Activated naive CD4-positive, alpha-beta T cell treated with anti-CD3 and anti-CD28 coated beads for 36 hours (primary cell): ENCODE data around the gene CST7. TPM values are rescaled to one million over a fixed set of nuclear protein-coding genes. Genes with fewer than 3 reads are reported as not detected.
"Not testable (repeated sequence)": the region's sequence is repeated elsewhere in the genome, so short reads cannot be mapped to it uniquely, and the experiment has no call there.

Experiments
- CTCF ChIA-PET: fragments of 350-600 bp; sonication (Branson Sonifier 250); formaldehyde crosslinking; loops from one replicate; lab custom pipeline; 2021; ENCODE audit warnings: antibody characterized with exemption; lab: Charles Lee
- DNase-seq: peaks from one replicate; pipeline ENCODE4 v3.0.0-alpha.2; 2020
- H3K27ac Mint-ChIP-seq: one replicate; pipeline ENCODE4 v1.8.0; 2021; ENCODE audit warnings: mild to moderate bottlenecking, mixed read lengths
- H3K27me3 Mint-ChIP-seq: one replicate; pipeline ENCODE4 v1.8.0; 2021; ENCODE audit warnings: low read depth, mixed read lengths
- H3K36me3 Mint-ChIP-seq: one replicate; pipeline ENCODE4 v1.8.0; 2021; ENCODE audit warnings: low read depth, mixed read lengths
- H3K4me1 Mint-ChIP-seq: one replicate; pipeline ENCODE4 v1.8.0; 2021; ENCODE audit warnings: low read depth, mixed read lengths
- H3K4me3 Mint-ChIP-seq: one replicate; pipeline ENCODE4 v1.8.0; 2021; ENCODE audit warnings: mild to moderate bottlenecking, moderate library complexity, mixed read lengths
- H3K9me3 Mint-ChIP-seq: one replicate; pipeline ENCODE4 v1.8.0; 2021; ENCODE audit warnings: mixed read lengths
- intact Hi-C: fragments of 100-400 bp; cut with micrococcal nuclease; formaldehyde crosslinking; loops from one replicate; pipeline ENCODE4 v1.15.1; 2023
- total RNA-seq, 2 experiments: library from RNA; stranded (reverse); gene quantifications; one replicate each; pipeline ENCODE4 v1.2.3, GENCODE V29; 2021

The CST7 gene
- total RNA-seq, 2 experiments from 2014 or later, result 37.8 to 43.1 TPM

- H3K27ac Mint-ChIP-seq, result no peak overlapping the region
- intact Hi-C loops, result loop anchor here (10.0 kb wide), 1 partner anchor 838 kb away; no protein-coding TSS in a partner anchor
- peaks cover 47% of the 10 kb centered on the region for H3K9me3 Mint-ChIP-seq
- H3K4me3 Mint-ChIP-seq, result no peak overlapping the region
- peaks cover 12% of the 10 kb centered on the region for H3K4me1 Mint-ChIP-seq
- DNase-seq, result no peak
- no peaks in the 10 kb centered on the region for H3K27me3 Mint-ChIP-seq
- CTCF ChIA-PET, result interaction anchor here (1.8 kb wide), 1 partner anchor 13 kb away, joined by 4 read pairs; no protein-coding TSS in a partner anchor
- peaks cover 41% of the 10 kb centered on the region for H3K36me3 Mint-ChIP-seq
These were observed 5.9 kb upstream of the CST7 start for GRCh38 chr20:24943196-24943595.

DNA sequence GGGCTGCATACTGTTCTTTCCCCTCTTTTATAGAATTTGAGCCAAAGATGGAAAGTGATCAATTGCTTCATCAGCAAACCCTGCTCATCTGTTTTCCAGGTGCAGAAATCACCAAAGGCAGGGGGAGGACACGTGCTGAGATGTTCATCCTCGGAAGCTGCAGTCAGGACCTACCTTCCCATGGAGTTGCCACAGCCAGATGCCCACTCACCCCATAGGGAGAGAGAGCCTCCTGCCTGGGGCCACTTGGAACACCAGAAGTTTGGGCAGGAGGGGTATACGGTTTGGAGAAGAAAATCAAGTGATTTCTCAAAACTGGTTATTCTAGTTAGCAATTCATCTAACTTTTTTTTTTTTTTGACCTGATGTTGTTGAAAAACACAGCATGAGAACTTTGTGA is 5.3 kb upstream of the CST7 start:
- intact Hi-C loops, result loop anchor here (10.0 kb wide), 1 partner anchor 839 kb away; no protein-coding TSS in a partner anchor
- no peaks in the 10 kb centered on the region for H3K27me3 Mint-ChIP-seq
- peaks cover 18% of the 10 kb centered on the region for H3K4me1 Mint-ChIP-seq
- no peak for DNase-seq
- H3K27ac Mint-ChIP-seq, result no peak overlapping the region
- H3K36me3 Mint-ChIP-seq, result peaks cover 42% of the 10 kb centered on the region
- CTCF ChIA-PET, result interaction anchor here (1.8 kb wide), 1 partner anchor 13 kb away, joined by 4 read pairs; no protein-coding TSS in a partner anchor
- H3K4me3 Mint-ChIP-seq, result no peak overlapping the region
- peaks cover 51% of the 10 kb centered on the region for H3K9me3 Mint-ChIP-seq

- H3K4me3 Mint-ChIP-seq, CTCF ChIA-PET: not testable (repeated sequence)
- H3K9me3 Mint-ChIP-seq, result peaks cover 41% of the 10 kb centered on the region
These were observed 2.7 kb upstream of the CST7 start for GRCh38 chr20:24946376-24946775.

GRCh38 chr20:24948396-24948938 is 602 bp upstream of the CST7 start:
- Mint-ChIP-seq H3K4me3 (peak overlapping the region; percentile 72), H3K27ac (peak overlapping the region; percentile 96), H3K9me3 (peaks cover 34% of the 10 kb centered on the region), H3K4me1 (peaks cover 34% of the 10 kb centered on the region), H3K36me3 (peaks cover 37% of the 10 kb centered on the region)
- CTCF ChIA-PET, result interaction anchor here (1.5 kb wide), 1 partner anchor 18 kb away, joined by 5 read pairs; no protein-coding TSS in a partner anchor
- not testable (repeated sequence) for H3K27me3 Mint-ChIP-seq, DNase-seq
- intact Hi-C loops, result loop anchor here (2.0 to 10.0 kb wide), 5 partner anchors 290 to 1591 kb away; partner anchors contain the start of genes ABHD12 and GINS1

More at GRCh38 chr20:24946376-24946775, 2.7 kb upstream of the CST7 start:
- intact Hi-C loops, result loop anchor here (5.0 to 10.0 kb wide), 4 partner anchors 446 to 1589 kb away; partner anchors contain the start of genes ABHD12 and GINS1
- H3K27me3 Mint-ChIP-seq, DNase-seq, H3K27ac Mint-ChIP-seq: not testable (repeated sequence)
- H3K4me1 Mint-ChIP-seq, result peaks cover 29% of the 10 kb centered on the region
- peaks cover 36% of the 10 kb centered on the region for H3K36me3 Mint-ChIP-seq

GRCh38 chr20:24949756-24950127 is 673 bp downstream of the CST7 start:
- no peak for DNase-seq
- Mint-ChIP-seq H3K36me3 (peaks cover 38% of the 10 kb centered on the region), H3K9me3 (peaks cover 31% of the 10 kb centered on the region), H3K4me3 (peak overlapping the region; percentile 72), H3K27ac (peak overlapping the region; percentile 96), H3K27me3 (no peaks in the 10 kb centered on the region), H3K4me1 (peaks cover 45% of the 10 kb centered on the region)
- CTCF ChIA-PET, result interaction anchor here (1.5 kb wide), 1 partner anchor 19 kb away, joined by 5 read pairs; no protein-coding TSS in a partner anchor
- intact Hi-C loops, result loop anchor here (1.0 to 10.0 kb wide), 8 partner anchors 17 to 1592 kb away; partner anchors contain the start of genes ABHD12, APMAP and GINS1

GRCh38 chr20:24950128-24950835 is 1.2 kb downstream of the CST7 start:
- intact Hi-C loops, result no loop called here
- Mint-ChIP-seq H3K27me3 (no peaks in the 10 kb centered on the region), H3K4me3 (peak overlapping the region; percentile 72), H3K9me3 (peaks cover 28% of the 10 kb centered on the region), H3K36me3 (peaks cover 38% of the 10 kb centered on the region), H3K4me1 (peaks cover 50% of the 10 kb centered on the region), H3K27ac (no peak overlapping the region)
- DNase-seq, result no peak
- CTCF ChIA-PET, result interaction anchor here (0.5 to 1.5 kb wide), 3 partner anchors 19 to 103 kb away, joined by 3 to 5 read pairs (median 3); no protein-coding TSS in a partner anchor

DNA sequence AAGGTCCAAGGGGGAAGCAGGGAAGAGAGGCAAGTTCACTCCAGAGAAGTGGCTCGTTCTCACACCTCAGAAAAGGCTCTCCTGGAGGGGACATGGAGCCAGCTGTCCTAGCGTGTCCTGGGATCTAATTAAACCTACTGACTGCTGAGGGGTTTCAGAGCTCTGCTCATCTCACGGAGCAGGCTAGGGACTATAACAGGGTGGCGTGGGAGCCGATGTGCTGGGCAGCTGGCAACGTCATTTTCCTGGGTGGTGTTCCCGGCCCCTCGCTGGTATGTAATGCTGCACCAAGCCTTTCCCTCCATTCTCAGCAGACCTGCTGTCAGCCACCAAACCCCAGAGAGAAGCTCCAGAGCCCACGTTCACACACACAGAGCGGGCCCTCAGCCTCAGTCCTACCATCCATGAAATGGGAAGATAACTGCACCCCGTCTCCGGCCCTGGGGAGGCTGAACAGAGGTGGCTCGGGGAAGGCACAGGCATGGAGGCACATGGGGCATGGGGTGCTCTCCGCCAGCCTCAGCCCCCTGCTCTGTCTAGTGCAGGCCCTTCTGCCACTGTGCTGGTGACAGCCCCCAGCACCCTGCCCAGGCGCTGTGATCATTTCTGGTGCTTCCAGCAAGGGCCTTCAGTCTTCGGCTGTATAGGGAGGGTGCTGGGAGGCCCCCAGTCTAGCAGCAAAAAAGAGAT is 1.9 kb downstream of the CST7 start:
- H3K27me3 Mint-ChIP-seq, result no peaks in the 10 kb centered on the region
- DNase-seq, result no peak
- CTCF ChIA-PET, result interaction anchor here (1.2 kb wide), 1 partner anchor 43 kb away, joined by 3 read pairs; no protein-coding TSS in a partner anchor
- H3K4me1 Mint-ChIP-seq, result peaks cover 52% of the 10 kb centered on the region
- peaks cover 32% of the 10 kb centered on the region for H3K36me3 Mint-ChIP-seq
- intact Hi-C loops, result no loop called here
- H3K27ac Mint-ChIP-seq, result no peak overlapping the region
- peak overlapping the region; percentile 22 for H3K4me3 Mint-ChIP-seq
- H3K9me3 Mint-ChIP-seq, result peaks cover 21% of the 10 kb centered on the region

GRCh38 chr20:24951536-24952083 is 2.5 kb downstream of the CST7 start:
- H3K9me3 Mint-ChIP-seq, result peaks cover 16% of the 10 kb centered on the region
- CTCF ChIA-PET, result interaction anchor here (1.2 kb wide), 1 partner anchor 43 kb away, joined by 3 read pairs; no protein-coding TSS in a partner anchor
- H3K4me1 Mint-ChIP-seq, result peaks cover 56% of the 10 kb centered on the region
- intact Hi-C loops, result no loop called here
- H3K27ac Mint-ChIP-seq, result no peak overlapping the region
- no peak overlapping the region for H3K4me3 Mint-ChIP-seq
- DNase-seq, result no peak
- peaks cover 34% of the 10 kb centered on the region for H3K36me3 Mint-ChIP-seq
- H3K27me3 Mint-ChIP-seq, result no peaks in the 10 kb centered on the region

DNA sequence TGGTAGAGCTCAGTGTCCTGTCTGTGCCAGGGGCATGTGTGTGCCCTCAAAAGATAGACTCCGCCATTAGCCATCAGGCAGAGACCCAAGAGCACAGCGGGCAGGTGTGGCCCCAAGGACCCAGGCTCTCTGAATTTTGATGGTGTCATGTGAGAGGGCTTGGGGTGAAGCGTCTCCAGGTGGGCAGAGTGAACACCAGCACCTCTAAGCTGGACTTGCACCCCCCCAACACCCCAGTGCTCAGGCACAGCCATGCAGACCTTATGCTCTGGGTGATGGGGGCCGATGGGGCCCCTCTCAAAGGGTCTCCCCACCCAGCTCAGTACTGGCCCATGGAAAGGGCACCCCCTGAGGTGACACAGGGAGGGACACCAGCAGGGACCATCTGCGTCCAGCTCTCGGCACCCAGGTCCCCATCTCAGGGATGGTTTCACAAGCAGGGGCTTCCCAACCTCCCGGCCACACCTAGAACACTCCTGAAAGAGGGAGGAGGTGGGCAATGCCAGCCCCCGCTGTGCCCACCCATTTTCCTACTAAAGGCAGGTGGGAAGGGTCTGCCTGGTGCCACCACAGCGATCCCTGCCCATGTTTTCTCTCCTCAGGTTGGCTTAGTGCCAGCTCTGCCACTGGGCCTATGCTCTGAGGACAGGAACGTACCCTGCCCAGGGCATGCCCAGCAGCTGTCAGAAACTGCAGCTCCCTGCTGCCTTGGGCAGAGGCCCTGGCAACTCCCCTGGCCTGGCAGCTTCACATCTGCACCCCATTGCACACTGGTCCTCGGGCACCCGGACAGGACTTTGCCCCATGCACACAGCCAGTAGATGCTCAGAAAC is 3.5 kb downstream of the CST7 start:
- peak overlapping the region; percentile 41 for H3K27ac Mint-ChIP-seq
- no peak for DNase-seq
- CTCF ChIA-PET, result no interaction called here
- peaks cover 52% of the 10 kb centered on the region for H3K4me1 Mint-ChIP-seq
- no peak overlapping the region for H3K4me3 Mint-ChIP-seq
- peaks cover 27% of the 10 kb centered on the region for H3K36me3 Mint-ChIP-seq
- intact Hi-C loops, result no loop called here
- H3K9me3 Mint-ChIP-seq, result peaks cover 8% of the 10 kb centered on the region
- no peaks in the 10 kb centered on the region for H3K27me3 Mint-ChIP-seq

DNA sequence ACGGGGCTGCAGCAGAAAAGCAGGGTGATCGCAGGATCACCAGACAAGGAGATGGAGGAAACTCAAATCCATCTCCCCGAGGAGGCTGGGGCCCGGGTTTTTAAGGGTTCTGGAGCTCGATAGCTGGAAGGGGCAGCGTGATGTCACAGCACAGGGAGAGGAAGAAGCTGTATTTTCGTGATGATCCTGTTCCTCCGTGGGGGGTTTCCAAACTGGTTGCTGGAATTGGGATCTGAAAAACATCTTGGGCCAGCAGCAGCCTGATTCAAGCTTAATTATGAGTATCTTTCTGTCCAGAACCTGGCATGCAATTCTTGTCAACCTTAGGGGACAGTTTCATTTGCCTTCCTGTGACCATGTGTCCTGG is 4.1 kb downstream of the CST7 start:
- DNase-seq, result no peak
- peak overlapping the region; percentile 8 for H3K27ac Mint-ChIP-seq
- CTCF ChIA-PET, result interaction anchor here (0.8 kb wide), 1 partner anchor 21 kb away, joined by 3 read pairs; no protein-coding TSS in a partner anchor
- intact Hi-C loops, result no loop called here
- no peak overlapping the region for H3K4me3 Mint-ChIP-seq
- H3K36me3 Mint-ChIP-seq, result peaks cover 22% of the 10 kb centered on the region
- H3K4me1 Mint-ChIP-seq, result peaks cover 46% of the 10 kb centered on the region
- H3K9me3 Mint-ChIP-seq, result peaks cover 4% of the 10 kb centered on the region
- no peaks in the 10 kb centered on the region for H3K27me3 Mint-ChIP-seq

DNA sequence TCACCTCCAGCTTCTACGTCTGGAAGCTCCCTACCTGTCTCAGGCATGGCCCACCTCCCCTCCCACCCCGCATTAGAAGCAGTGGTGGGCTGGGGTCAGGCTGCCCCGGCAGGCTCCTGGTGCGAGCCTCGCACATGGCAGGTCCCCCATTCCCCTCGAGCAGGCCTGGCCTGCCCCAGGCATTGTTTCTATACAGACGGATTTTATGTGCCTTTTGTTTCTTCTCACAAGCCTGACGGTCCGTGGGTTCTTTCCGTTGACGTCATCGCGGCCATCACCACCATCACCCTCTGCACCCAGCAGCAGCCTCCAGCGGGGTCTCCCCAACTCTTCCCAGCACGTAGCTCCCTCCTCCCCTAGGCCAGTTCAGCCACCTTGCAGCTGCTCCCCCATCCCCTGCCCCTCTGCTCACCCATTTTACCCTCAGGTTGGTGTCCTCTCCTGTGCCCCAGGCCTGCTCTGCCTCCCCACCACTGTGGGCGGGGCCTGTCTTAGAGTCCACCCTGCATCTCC is 4.6 kb downstream of the CST7 start:
- no peak for DNase-seq
- Mint-ChIP-seq H3K36me3 (peaks cover 21% of the 10 kb centered on the region), H3K4me3 (no peak overlapping the region), H3K27me3 (no peaks in the 10 kb centered on the region), H3K27ac (peak overlapping the region; percentile 46), H3K4me1 (peaks cover 41% of the 10 kb centered on the region), H3K9me3 (peaks cover under 1% of the 10 kb centered on the region)
- intact Hi-C loops, result no loop called here
- CTCF ChIA-PET, result interaction anchor here (0.8 to 1.0 kb wide), 2 partner anchors 9 to 21 kb away, joined by 3 read pairs; no protein-coding TSS in a partner anchor
